ENCODE measurements around the gene TBPL1.

- TF ChIP-seq CTCF (IDR thresholded peaks at IDR 0.05) (no peak), POLR2A (IDR thresholded peaks at IDR 0.05) (no peak)
Measured at GRCh38 chr6:133957780-133958242, 4.8 kb downstream of the TBPL1 start.

All from uterus (tissue), 2 donors.